ENCODE measurements around the gene LNP1.
A peak's percentile ranks its signal among the peaks of the same experiment; 100 is the strongest.
"Not testable (repeated sequence)": the region's sequence is repeated elsewhere in the genome, so short reads cannot be mapped to it uniquely, and the experiment has no call there.

Gene LNP1

GRCh38 chr3:100437721-100438622 lies 36.6 kb downstream of the LNP1 start:
- no peak for DNase-seq

- DNase-seq = no peak
These were observed 37.3 kb downstream of the LNP1 start for GRCh38 chr3:100438623-100438974.

DNA sequence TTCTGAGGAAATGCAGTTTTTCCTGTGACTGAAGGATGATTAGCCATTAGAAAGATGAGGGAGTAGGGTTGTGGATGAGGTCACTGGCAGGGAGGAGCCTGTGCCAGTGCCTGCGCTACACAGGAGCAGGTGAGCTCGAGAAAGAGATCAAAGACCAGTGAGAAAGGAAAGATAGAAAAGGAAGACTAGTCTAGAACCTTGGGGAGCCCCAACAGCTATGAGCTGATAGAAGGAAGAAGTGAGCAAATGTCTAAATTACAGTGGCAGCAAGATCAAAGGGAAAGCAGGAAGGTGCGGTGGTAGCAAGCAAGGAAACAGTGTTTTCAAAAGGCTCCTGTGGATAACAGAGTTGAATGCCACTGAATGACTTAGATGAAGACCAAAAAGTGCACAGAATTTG lies 39.6 kb downstream of the LNP1 start:
- no peak for DNase-seq

- DNase-seq = no peak
These were observed 42.4 kb downstream of the LNP1 start for GRCh38 chr3:100443690-100444089.

DNA sequence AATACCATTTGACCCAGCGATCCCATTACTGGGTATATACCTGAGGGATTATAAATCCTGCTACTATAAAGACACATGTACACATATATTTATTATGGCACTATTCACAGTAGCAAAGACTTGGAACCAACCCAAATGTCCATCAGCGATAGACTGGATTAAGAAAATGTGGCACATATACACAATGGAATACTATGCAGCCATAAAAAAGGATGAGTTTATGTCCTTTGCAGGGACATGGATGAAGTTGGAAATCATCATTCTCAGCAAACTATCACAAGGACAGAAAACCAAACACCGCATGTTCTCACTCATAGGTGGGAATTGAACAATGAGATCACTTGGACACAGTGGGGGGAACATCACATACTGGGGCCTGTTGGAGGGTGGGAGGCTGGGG lies 45.7 kb downstream of the LNP1 start:
- DNase-seq = not testable (repeated sequence)

- no peak for DNase-seq
These were observed 46.7 kb downstream of the LNP1 start for GRCh38 chr3:100448079-100448478.

GRCh38 chr3:100449214-100449613 lies 47.9 kb downstream of the LNP1 start:
- no peak for DNase-seq

DNA sequence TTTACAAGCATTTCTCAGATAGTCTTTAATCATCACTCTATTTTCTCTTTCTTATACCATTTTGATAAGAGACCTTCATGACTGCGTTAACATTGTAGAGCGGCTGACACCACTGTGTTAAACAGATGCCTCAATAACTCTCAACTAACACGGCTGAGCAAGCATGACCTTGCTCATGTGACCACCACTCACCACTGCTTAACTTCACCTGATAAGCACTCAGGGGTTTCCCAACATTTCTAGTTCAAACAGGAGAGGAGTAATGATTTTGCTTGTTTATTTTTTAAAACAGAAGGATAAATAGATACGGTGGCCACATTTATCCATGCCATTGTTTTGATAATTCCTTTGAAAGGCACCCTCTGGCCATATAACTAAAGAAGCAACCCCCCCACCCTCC lies 53.3 kb downstream of the LNP1 start:
- DNase-seq = no peak

DNA sequence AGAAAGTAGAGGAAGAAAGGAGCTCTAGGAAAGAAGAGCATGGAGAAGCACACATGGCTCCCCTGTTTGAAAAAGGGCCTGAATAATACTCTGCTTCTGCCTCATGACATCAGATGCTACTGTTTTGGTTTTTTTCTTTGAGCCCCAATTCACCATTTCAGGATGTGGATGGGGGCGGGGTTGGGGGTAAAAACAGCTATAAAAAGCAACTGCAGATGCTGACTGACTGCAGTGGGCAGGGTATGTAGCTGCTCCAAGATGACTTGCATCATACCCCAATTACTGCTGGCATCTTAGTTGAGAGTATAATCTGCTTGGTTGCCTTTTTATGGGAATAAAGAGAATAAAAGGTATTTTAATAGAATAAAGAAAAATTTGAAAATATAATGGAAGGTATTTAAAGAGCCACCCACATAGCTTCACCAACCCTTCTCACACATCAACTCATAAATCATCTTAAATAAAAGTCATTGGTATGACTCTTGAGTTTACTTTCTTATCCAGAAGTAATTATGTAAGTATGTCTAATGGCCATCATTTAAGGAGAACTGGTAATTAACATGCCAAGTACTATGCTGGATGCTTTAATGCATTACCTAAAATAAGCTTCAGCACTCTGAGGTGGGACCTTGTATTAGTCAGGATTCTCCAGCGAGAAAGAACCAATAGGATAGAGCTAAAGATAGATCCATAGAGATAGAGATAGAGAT lies 54.7 kb downstream of the LNP1 start:
- DNase-seq = no peak

- DNase-seq = no peak
These were observed 55.4 kb downstream of the LNP1 start for GRCh38 chr3:100456745-100457144.

GRCh38 chr3:100457811-100458210 lies 56.5 kb downstream of the LNP1 start:
- DNase-seq = no peak

DNA sequence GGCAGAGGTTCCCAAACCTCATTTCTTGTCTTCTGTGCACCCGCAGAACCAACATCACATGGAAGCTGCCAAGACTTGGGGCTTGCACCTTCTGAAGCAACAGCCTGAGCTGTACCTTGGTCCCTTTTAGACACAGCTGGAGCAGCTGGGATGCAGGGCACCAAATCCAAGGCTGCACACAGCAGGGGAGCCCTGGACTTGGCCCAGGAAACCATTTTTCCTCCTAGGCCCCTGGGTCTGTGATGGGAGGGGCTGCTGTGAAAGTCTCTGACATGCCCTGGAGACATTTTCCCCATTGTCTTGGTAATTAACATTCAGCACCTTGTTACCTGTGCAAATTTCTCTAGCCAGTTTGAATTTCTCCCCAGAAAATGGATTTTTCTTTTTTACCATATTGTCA lies 57.5 kb downstream of the LNP1 start:
- peak in 1 of 2 experiments; percentile 13 for DNase-seq

DNA sequence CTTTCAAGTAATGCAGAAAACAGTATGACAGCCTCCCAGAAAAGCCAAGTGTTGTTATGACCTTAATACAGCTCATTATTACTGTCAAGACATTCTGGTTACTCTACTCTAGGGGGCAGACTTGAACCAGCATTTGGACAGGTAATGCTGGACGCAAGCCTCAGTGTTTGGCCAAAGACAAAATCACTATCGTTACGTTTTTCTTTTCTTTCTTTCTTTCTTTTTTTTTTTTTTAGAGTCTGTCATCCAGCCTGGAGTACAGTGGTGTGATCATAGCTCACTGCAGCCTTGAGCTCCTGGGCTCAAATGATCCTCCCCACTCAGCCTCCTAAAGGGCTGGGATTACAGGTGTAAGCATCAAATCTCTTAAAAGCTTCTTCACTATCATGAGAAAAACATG lies 61.7 kb downstream of the LNP1 start:
- peak; percentile 69 to 72 for DNase-seq

DNA sequence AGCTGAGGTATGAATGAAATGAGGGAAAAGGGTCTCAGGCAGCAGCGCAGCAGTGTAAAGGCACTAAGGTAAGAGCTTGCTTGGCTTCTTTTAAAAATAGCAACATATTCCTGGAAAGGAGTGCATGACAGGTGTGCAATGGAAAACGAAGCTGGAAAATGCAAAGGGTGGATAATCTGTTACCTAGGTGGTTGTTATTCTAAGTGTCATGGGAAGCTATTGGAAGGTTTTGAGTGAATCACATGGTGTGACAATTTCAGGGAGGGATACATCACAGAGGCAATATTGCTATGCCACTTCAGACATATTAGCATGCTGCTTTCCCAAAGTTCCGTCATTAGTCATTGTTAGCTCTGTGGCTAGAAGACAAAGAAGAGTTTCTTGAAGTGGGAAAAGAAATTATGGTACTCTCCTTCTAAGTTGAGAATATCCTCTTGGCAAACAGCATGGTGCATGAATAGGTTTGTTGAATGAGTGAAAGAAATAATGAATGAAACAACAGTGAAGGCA lies 62.4 kb downstream of the LNP1 start:
- DNase-seq = no peak

GRCh38 chr3:100465892-100466777 lies 64.8 kb downstream of the LNP1 start:
- no peak for DNase-seq

DNA sequence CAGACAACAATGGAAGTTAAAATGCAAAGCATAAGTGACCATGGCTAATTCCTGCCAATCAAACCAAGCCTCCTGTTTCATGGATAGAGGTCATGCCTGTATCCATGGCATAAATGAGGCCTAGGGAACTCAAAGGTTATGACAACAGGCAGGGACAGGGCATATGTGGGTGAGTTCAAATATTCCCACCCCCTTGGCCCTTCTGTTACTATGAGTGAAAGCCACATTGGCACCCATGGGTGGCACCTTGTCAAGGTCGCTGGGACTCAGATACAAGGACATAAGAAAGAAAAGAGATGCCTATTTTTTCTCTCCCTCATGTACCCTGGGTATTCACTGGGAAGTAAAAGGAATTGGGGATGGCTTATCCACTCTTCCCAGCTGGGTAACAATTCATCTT lies 65.8 kb downstream of the LNP1 start:
- no peak for DNase-seq

GRCh38 chr3:100468676-100469075 lies 67.3 kb downstream of the LNP1 start:
- no peak for DNase-seq

DNA sequence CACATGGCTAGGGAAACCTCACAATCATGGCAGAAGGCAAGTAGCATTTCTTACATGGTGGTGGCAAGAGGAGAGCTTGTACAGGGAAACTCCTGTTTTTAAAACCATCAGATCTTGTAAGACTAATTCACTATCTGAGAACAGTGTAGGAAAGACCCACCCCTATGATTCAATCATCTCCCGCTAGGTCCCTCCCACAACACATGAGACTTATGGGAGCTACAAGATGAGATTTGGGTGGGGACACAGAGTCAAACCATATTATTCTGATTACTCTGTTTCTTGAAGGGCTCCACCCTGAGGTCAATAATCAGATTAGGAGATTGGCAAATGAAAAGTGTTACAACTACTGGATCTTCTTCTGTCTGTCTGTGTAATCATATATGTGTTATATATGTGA lies 69.6 kb downstream of the LNP1 start:
- no peak for DNase-seq

GRCh38 chr3:100471444-100471843 lies 70.1 kb downstream of the LNP1 start:
- DNase-seq = no peak

DNA sequence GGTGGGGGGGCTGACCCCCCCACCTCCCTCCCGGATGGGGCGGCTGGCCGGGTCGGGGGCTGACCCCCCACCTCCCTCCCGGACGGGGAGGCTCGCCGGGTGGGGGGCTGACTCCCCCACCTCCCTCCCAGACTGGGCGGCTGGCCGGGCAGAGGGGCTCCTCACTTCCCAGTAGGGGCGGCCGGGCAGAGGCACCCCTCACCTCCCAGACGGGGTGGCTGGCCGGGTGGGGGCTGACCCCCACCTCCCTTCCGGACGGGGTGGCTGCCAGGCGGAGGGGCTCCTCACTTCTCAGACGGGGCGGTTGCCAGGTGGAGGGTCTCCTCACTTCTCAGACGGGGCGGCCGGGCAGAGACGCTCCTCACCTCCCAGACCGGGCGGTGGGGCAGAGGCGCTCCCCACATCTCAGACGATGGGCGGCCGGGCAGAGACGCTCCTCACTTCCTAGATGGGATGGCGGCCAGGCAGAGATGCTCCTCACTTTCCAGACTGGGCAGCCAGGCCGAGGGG lies 76.6 kb downstream of the LNP1 start:
- not testable (repeated sequence) for DNase-seq

GRCh38 chr3:100478521-100478920 lies 77.2 kb downstream of the LNP1 start:
- DNase-seq = not testable (repeated sequence)

DNA sequence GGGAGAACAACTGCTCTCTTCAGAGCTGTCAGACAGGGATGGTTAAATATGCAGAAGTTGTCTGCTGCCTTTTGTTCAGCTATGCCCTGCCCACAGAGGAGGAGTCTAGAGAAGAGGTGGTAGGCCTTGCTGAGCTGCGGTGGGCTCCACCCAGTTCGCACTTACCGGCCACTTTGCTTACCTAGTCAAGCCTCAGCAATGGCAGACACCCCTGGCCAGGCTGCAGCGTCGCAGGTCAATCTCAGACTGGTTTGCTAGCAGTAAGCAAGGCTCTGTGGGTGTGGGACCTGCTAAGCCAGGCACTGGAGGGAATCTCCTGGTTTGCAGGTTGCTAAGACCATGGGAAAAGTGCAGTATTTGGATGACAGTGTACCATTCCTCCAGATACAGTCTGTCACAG lies 78.7 kb downstream of the LNP1 start:
- no peak for DNase-seq

GRCh38 chr3:100482176-100482575 lies 80.8 kb downstream of the LNP1 start:
- no peak for DNase-seq
